HCT116 (cell line): ENCODE data around the gene AMOTL2. TPM values are rescaled to one million over a fixed set of nuclear protein-coding genes. Genes with fewer than 3 reads are reported as not detected.
A peak's percentile ranks its signal among the peaks of the same experiment; 100 is the strongest.

ENCODE experiments used
- ATAC-seq: fragments of 200-7000 bp; cut with Tn5 transposase; 2 replicates; pipeline ENCODE4 v1.9.1; 2020; ENCODE audit warnings: mild to moderate bottlenecking, moderate library complexity
- BruUV-seq: library from RNA; stranded (reverse); fragments of 400-500 nt; replicated peaks from 2 replicates; lab custom pipeline; 2021; lab: Mats Ljungman, UMichigan
- CTCF ChIA-PET: fragments of 300-600 bp; sonication (Branson Sonifier 250); formaldehyde crosslinking; loops from one replicate; lab custom pipeline; 2021; ENCODE audit warnings: antibody characterized with exemption; lab: Charles Lee
- POLR2A ChIA-PET: fragments of 300-600, 350-600 bp; sonication (Branson Sonifier 250); formaldehyde crosslinking; loops from one replicate; lab custom pipeline; 2021; ENCODE audit warnings: antibody characterized with exemption; lab: Charles Lee
- RAD21 ChIA-PET, 2 experiments: fragments of 300-600 bp; sonication (Branson Sonifier 250); formaldehyde crosslinking; loops; one replicate each; lab custom pipeline; 2023; ENCODE audit warnings: low total read pairs in 2 of 2; ENCODE audit not compliant: uncharacterized antibody in 2 of 2, unreplicated experiment in 2 of 2, low non-redundant PET in 1 of 2; lab: Charles Lee
- DNase-seq: peaks from one replicate; pipeline ENCODE4 v3.0.0-alpha.2; 2010; ENCODE audit warnings: low read depth, low spot score
- H2AFZ ChIP-seq: fragments of 200-600 bp; shearing (Covaris generic), sonication (generic); 2 replicates; pipeline ENCODE4 v1.6.1; 2017; ENCODE audit warnings: low read depth, mixed run types, mixed read lengths, antibody characterized with exemption, low read length; ENCODE audit not compliant: poor library complexity, severe bottlenecking
- H3K27ac ChIP-seq: 2 replicates; pipeline ENCODE4 v1.5.1; 2012; ENCODE audit warnings: low read depth, low read length
- H3K27me3 ChIP-seq: fragments of 200-600 bp; sonication (generic); 2 replicates; pipeline ENCODE4 v1.6.1; 2016; ENCODE audit warnings: mixed run types, low read length, mixed read lengths; ENCODE audit not compliant: insufficient read depth
- H3K36me3 ChIP-seq, 2 experiments: fragments of 200-500 bp in 1 of 2; fragments of 200-600 bp in 1 of 2; sonication (Bioruptor generic) in 1 of 2; sonication (generic) in 1 of 2; 2 replicates each; pipeline versions ENCODE4 v1.5.1 to v1.6.1; 2014 to 2016; ENCODE audit warnings: low read length in 2 of 2, inconsistent platforms in 1 of 2, mixed read lengths in 1 of 2, mixed run types in 1 of 2; ENCODE audit not compliant: insufficient read depth in 2 of 2, control insufficient read depth in 1 of 2
- H3K4me1 ChIP-seq, 2 experiments: fragments of 200-600 bp in 1 of 2; sonication (generic) in 1 of 2; 2 replicates each; pipeline versions ENCODE4 v1.5.1 to v1.6.1; 2012 to 2017; ENCODE audit warnings: low read length in 2 of 2, inconsistent platforms in 1 of 2, mild to moderate bottlenecking in 1 of 2, mixed read lengths in 1 of 2, mixed run types in 1 of 2, moderate library complexity in 1 of 2; ENCODE audit not compliant: insufficient read depth in 2 of 2, control insufficient read depth in 1 of 2
- H3K4me2 ChIP-seq: fragments of 200-600 bp; sonication (generic); 2 replicates; pipeline ENCODE4 v1.6.1; 2017; ENCODE audit warnings: mixed run types, low read length, mixed read lengths
- H3K4me3 ChIP-seq, 2 experiments: fragments of 200-600 bp in 1 of 2; sonication (generic) in 1 of 2; replicated peaks in 1 of 2; 2 replicates each; pipeline ENCODE4 v1.5.1; 2011 to 2016; ENCODE audit warnings: low read length in 2 of 2, control low read depth in 1 of 2, low read depth in 1 of 2, mild to moderate bottlenecking in 1 of 2, mixed read lengths in 1 of 2, mixed run types in 1 of 2
- H3K79me2 ChIP-seq: fragments of 200-600 bp; sonication (generic); 2 replicates; pipeline ENCODE4 v1.6.1; 2017; ENCODE audit warnings: mild to moderate bottlenecking, mixed run types, low read length, moderate library complexity, mixed read lengths; ENCODE audit not compliant: insufficient read depth
- H3K9ac ChIP-seq: fragments of 200-600 bp; sonication (generic); 2 replicates; pipeline ENCODE4 v1.6.1; 2016; ENCODE audit warnings: low read length, mixed read lengths
- H3K9me2 ChIP-seq: fragments of 200-600 bp; sonication (generic), shearing (Covaris generic); 2 replicates; pipeline ENCODE4 v1.6.1; 2017; ENCODE audit warnings: mixed run types, mild to moderate bottlenecking, moderate library complexity; ENCODE audit not compliant: insufficient read depth
- H3K9me3 ChIP-seq, 2 experiments: fragments of 200-500 bp in 1 of 2; fragments of 200-600 bp in 1 of 2; sonication (Bioruptor generic) in 1 of 2; sonication (generic) in 1 of 2; 2 replicates each; pipeline ENCODE4 v1.6.1; 2014 to 2017; ENCODE audit warnings: low read length in 2 of 2, mixed read lengths in 2 of 2, inconsistent platforms in 1 of 2, low read depth in 1 of 2, mild to moderate bottlenecking in 1 of 2, mixed run types in 1 of 2, moderate library complexity in 1 of 2; ENCODE audit not compliant: control insufficient read depth in 1 of 2, insufficient read depth in 1 of 2
- H4K20me1 ChIP-seq: fragments of 200-600 bp; sonication (generic), shearing (Covaris generic); 2 replicates; pipeline ENCODE4 v1.6.1; 2017; ENCODE audit warnings: mixed run types, mild to moderate bottlenecking, moderate library complexity; ENCODE audit not compliant: insufficient read depth
- CEBPB ChIP-seq: IDR thresholded peaks from 2 replicates; pipeline ENCODE4 v1.6.1; 2012; ENCODE audit warnings: low read depth
- EGR1 ChIP-seq: IDR thresholded peaks from 2 replicates; pipeline ENCODE4 v1.6.1; 2012; ENCODE audit warnings: low read depth
- ELF1 ChIP-seq: IDR thresholded peaks from 2 replicates; pipeline ENCODE4 v1.6.1; 2012; ENCODE audit warnings: low read depth, borderline replicate concordance
- EZH2 ChIP-seq: fragments of 200-600 bp; sonication (generic); IDR thresholded peaks from 2 replicates; pipeline ENCODE4 v1.6.1; 2017; ENCODE audit warnings: antibody characterized with exemption, mixed run types
- EZH2phosphoT487 ChIP-seq: fragments of 200-600 bp; IDR thresholded peaks from 2 replicates; pipeline ENCODE4 v1.6.1; 2018; ENCODE audit warnings: antibody characterized with exemption, borderline replicate concordance
- FOSL1 ChIP-seq: IDR thresholded peaks from 2 replicates; pipeline ENCODE4 v1.6.1; 2012; ENCODE audit warnings: low read depth
- JUND ChIP-seq: IDR thresholded peaks from 2 replicates; pipeline ENCODE4 v1.6.1; 2012
- RAD21 ChIP-seq: IDR thresholded peaks from 2 replicates; pipeline ENCODE4 v1.6.1; 2012; ENCODE audit warnings: low read depth, mild to moderate bottlenecking
- REST ChIP-seq: IDR thresholded peaks from 2 replicates; pipeline ENCODE4 v1.6.1; 2012; ENCODE audit warnings: low read depth
- SP1 ChIP-seq: IDR thresholded peaks from 2 replicates; pipeline ENCODE4 v1.6.1; 2012; ENCODE audit warnings: low read depth
- SRF ChIP-seq: IDR thresholded peaks from 2 replicates; pipeline ENCODE4 v1.6.1; 2012; ENCODE audit warnings: low read depth
- TCF7L2 ChIP-seq: IDR thresholded peaks from 2 replicates; pipeline ENCODE4 v1.7.0; 2011; ENCODE audit warnings: borderline replicate concordance, inconsistent platforms; ENCODE audit not compliant: insufficient read depth, insufficient read length; ENCODE audit errors: extremely low read depth
- YY1 ChIP-seq: IDR thresholded peaks from 2 replicates; pipeline ENCODE4 v1.6.1; 2011; ENCODE audit warnings: low read length, low read depth, moderate library complexity, mild to moderate bottlenecking; ENCODE audit not compliant: insufficient replicate concordance; ENCODE audit errors: extremely low read depth
- ZBTB33 ChIP-seq: IDR thresholded peaks from 2 replicates; pipeline ENCODE4 v1.6.1; 2011; ENCODE audit warnings: mild to moderate bottlenecking, low read length, moderate library complexity; ENCODE audit not compliant: insufficient replicate concordance; ENCODE audit errors: extremely low read depth
- ZFX ChIP-seq: fragments of 450-650 bp; IDR thresholded peaks from 2 replicates; pipeline ENCODE4 v1.6.1; 2017
- ZNF274 ChIP-seq: fragments of 200-500 bp; sonication (Bioruptor generic); IDR thresholded peaks from 2 replicates; pipeline ENCODE4 v1.6.1; 2014; ENCODE audit warnings: mild to moderate bottlenecking, low read depth, low read length, inconsistent platforms
- intact Hi-C: fragments of 100-400 bp; cut with micrococcal nuclease; formaldehyde crosslinking; loops from 2 replicates; pipeline ENCODE4 v1.10.0; 2022
- total RNA-seq: library from RNA; stranded (reverse); gene quantifications from one replicate; pipeline ENCODE4 v1.2.1, GENCODE V29; 2021; ENCODE audit not compliant: unreplicated experiment

AMOTL2 gene
- total RNA-seq, 1 experiment from 2014 or later = 54.0 TPM

GRCh38 chr3:134360046-134360445, 14.2 kb downstream of the AMOTL2 start:
- peaks cover 50 to 79% of the 10 kb centered on the region in 2 experiments for H3K4me1 ChIP-seq
- H3K27me3 ChIP-seq = no peaks in the 10 kb centered on the region
- H3K9me3 ChIP-seq = no peaks in the 10 kb centered on the region
- H3K36me3 ChIP-seq = peaks cover 24 to 76% of the 10 kb centered on the region in 2 experiments; a peak in 3 of 4 replicates
- H3K9ac ChIP-seq = no peak overlapping the region
- H2AFZ ChIP-seq = no peak overlapping the region
- no peak for DNase-seq
- ChIA-PET POLR2A (no interaction called here), RAD21 (no interaction called here), CTCF (no interaction called here)
- TF ChIP-seq EZH2 = no peak
- no peak for TF ChIP-seq EGR1
- TF ChIP-seq YY1 = no peak
- TF ChIP-seq JUND = no peak
- TF ChIP-seq ELF1 = no peak
- TF ChIP-seq CEBPB = no peak
- TF ChIP-seq SP1 = no peak
- no peak for TF ChIP-seq EZH2phosphoT487
- TF ChIP-seq REST = no peak
- TF ChIP-seq ZBTB33 = no peak
- no peak for TF ChIP-seq ZNF274
- TF ChIP-seq FOSL1 = no peak
- TF ChIP-seq ZFX = no peak
- no peak for TF ChIP-seq SRF
- TF ChIP-seq TCF7L2 = no peak
- TF ChIP-seq RAD21 = no peak
- H3K27ac ChIP-seq = 0 out of 2 replicates have a peak overlapping the region, but pooled peaks have one; percentile 16
- intact Hi-C loops = no loop called here
- no peaks in the 10 kb centered on the region for H3K9me2 ChIP-seq
- BruUV-seq = no TSS peak
- H4K20me1 ChIP-seq = no peaks in the 10 kb centered on the region
- peaks cover 41% of the 10 kb centered on the region for H3K79me2 ChIP-seq
- no peak for ATAC-seq
- H3K4me3 ChIP-seq = no peak overlapping the region
- no peak overlapping the region for H3K4me2 ChIP-seq
